Endometrial microvascular endothelial cells (primary cell): ENCODE results near the gene CNRIP1. TPM values are rescaled to one million over a fixed set of nuclear protein-coding genes. Genes with fewer than 3 reads are reported as not detected.
"Not testable (repeated sequence)": the region's sequence is repeated elsewhere in the genome, so short reads cannot be mapped to it uniquely, and the experiment has no call there.

Experiments used
- in situ Hi-C: cut with HindIII; loops from 2 replicates; pipeline ENCODE4 v1.10.0; 2017; ENCODE audit warnings: low sequenced_read_pairs, low pct_unique_long_range_greater_than_20kb; ENCODE audit errors: inconsistent ontology term
- total RNA-seq: library from RNA; depleted of rRNA; stranded (reverse); fragments of >200 nt; gene quantifications from one replicate; pipeline ENCODE4 v1.2.3, GENCODE V29; 2015; ENCODE audit errors: inconsistent ontology term

CNRIP1 gene, protein sequence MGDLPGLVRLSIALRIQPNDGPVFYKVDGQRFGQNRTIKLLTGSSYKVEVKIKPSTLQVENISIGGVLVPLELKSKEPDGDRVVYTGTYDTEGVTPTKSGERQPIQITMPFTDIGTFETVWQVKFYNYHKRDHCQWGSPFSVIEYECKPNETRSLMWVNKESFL
- 87.1 TPM for total RNA-seq

DNA sequence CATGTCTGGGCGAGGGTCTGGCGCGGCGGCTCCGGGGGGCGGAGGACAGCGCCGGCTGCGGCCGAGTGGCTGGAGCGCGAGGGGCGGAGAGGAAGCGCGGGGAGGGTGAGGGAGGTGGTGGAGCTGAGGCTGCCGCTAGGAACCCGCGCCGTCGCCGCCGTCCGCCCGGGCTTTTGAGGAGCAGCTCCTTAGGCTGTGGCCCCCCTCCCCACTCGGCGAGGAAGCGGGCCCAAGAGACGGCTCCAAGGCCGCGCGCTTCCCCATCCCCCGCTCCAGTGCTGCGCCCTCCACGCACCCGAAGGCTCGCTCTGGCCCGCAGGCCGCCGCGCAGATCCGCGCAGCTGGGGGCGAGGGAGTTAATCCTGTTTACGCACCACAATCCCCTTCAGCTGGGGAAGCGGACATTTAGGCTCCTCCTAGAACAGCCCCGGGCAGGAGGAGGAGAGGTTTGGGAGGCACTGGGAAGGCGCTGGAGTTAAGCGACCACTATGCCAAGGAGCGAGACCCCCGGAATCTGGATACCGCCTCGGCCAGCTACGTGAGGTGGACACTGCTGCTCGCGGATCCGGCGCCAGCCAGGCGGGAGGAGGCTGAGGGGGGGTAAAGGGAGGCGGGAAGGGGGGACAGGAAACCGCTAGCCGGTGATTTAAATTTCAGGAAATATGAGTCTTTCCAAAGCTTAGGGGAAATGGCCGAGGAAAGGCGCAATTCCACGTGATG, at the start of gene CNRIP1:
CNRIP1 (minus strand) TSS at position 552 of the 720 bp plus-strand sequence; CDS start at position 3, 549 bp downstream.
- in situ Hi-C loops: no loop called here

DNA sequence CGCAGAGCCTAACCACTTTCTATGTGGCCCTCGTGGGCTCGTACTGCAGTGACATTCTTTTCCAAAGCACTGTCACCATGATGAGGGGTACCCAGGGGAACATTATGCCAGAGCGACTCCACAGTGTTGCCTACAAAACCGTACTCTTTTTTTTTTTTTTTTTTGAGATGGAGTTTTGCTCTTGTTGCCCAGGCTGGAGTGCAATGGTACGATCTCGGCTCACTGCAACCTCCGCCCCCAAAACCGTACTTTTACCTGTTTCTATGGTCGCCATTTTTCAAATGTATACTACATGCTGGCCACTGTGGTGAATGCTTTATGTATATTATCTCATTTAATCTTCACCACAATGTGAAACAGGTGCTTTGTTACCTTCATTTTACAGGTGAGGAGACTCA, 49.6 kb upstream of the CNRIP1 start:
- in situ Hi-C loops: no loop called here

DNA sequence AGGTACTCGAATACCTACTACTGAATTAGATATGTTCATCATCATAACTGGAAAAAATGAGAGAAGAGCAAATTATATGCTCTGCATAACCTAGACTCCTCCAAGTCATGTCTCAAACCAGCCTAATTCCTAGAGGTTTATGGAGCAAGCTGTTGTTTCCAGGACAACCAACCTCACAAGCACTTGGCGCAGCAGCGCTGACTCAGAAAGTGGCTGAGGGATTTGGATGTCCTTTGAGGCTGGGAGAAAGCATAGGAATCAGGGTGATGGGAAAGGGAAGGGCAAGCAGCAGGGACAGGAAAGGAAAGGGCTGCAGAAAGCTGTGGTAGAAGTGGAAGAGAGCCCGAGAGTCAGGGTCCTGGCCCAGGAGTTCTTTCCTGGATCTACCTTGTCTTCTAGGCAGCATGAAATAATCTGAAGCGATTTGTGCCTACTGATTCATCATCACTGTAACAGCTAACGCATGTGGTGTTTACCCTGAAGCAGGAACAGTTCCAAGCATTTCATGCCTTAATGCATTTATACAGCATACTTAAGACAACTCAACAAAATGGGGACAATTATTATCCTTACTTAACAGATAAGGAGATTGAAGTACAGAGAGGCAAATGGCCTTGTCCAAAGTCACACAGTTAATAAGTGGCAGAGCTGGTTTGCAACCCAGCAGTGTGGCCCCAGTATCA, 49.0 kb upstream of the CNRIP1 start:
- in situ Hi-C loops: no loop called here

DNA sequence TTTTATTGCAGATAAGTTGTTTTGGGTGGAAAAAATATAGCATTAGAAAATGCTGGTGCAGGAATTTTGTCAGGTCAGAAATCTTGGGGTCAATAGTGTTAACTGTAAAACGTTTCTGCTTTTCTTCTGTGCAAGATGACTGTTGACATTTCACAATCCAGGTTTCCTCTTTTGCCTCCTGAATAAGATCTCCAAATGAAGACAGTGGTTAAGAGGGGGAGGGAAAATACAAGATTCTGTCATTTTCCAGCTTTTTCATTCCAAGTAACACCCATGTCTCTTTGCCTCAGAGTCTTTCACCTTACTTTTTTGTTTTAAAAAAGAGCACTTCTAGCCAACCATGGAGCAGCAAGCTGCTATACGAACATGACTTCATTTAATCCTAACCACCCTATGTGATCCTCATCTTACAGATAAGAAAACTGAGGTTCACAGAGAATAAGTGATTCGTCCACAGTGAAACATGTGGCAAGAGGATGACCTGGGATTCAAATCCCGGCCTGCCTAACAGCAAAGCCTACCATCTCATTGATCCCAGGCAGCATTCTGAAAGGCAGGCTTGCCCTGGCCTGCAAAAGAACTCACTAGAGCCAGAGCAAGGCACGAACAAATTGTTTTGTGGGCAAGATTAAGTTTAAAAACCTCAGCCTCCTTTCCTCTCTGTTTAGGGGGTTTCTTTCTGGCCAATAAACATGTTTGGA, 48.4 kb upstream of the CNRIP1 start:
- in situ Hi-C loops: no loop called here

DNA sequence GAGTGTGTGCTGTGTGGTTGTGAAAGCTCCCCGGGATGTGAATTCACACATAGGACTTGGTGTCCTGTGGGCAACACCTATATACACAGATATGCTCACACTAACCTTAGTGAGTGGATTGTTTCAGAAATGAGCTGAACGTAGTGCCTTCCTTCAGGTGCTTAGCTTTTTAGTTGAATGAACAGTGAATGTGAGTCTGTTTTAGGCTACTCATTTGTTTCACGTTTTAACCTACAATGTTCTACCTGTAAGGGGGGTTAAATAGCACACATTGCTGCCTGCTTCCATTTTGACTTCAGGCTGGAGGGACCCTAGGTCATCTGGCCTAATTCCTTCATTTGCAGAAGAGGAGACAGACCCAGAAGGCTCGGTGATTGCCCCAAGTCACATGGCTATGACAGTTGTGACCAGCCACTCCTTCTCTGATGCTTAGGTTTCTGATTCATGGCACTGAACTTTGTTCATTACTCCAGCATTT, 46.4 kb upstream of the CNRIP1 start:
- in situ Hi-C loops: no loop called here

DNA sequence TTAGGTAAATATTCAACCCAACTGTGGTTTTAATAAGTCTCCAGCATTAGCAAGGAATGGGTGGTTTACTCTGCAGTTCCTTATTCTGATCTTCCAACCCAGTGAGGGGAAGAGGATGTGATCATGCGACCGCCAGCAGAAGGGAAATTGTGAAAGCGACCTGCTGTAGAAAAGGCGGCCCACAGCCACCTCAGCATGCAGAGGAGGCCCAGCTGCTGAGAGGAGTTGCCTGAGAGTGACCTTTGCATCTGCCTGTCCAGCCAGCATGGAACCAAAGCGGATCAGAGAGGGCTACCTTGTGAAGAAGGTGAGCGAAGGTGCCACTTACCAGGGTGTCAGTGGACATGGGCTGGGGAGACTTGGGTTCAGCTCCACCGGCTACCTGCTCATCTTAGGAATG, 45.3 kb upstream of the CNRIP1 start, which contains the start of gene PLEK:
PLEK (plus strand) TSS at position 196 of the 400 bp plus-strand sequence; CDS start at position 266, 70 bp downstream.
- in situ Hi-C loops: no loop called here

DNA sequence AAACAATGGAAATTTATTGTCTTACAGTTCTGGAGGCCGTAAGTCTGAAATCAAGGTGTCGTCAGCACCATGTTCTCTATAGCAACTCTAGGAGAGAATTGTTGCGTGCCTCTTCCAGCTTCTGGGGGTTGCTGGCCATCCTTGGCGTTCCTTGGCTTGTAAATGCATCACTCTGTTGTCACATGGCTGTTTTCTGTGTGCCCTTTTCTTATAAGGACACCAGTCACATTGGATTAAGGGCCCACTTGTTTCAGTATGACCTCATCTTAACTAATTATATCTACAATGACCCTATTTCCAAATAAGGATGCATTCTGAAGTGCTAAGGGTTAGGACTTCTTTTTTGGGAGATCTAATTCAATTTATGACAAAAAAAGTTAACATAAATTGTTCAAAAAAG, 44.0 kb upstream of the CNRIP1 start:
- in situ Hi-C loops: no loop called here

DNA sequence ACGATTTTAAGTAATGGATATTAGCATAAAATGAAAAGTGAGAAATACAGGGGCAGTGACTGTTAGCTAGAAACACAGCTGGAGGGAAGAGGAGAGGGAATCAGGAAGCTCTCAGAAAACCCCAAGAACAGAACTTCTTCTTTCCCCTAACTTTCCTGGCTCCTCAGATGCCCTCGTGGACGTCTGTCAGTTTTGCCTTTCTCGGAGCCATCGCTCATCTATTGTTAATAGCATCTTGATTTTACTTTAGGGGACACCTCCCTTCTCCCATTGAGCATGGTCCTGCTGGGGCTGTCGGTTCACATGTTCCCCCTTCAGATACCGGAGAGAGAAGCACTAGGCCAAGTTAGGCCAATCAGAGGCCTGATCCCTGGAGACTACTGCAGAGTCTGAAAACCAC, 43.0 kb upstream of the CNRIP1 start:
- in situ Hi-C loops: no loop called here

DNA sequence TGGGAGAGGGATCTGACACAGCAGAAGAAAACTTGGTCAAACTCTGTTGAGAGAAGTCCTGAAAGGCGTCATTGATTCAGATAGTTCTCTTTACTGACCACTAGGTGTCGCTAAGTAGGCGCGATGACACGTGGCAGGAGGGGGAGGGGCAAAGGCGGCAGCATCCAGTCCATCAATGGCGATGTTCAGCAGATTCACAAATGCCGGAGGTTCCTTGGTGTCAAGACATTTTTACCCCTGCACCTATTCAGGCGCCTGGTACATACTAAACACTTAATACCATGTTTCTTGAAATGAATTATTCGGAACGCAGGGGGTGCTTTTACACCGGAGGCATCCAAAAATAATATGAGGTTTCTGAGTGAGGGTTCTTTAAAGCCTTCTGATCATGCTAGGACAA, 42.3 kb upstream of the CNRIP1 start:
- in situ Hi-C loops: no loop called here

DNA sequence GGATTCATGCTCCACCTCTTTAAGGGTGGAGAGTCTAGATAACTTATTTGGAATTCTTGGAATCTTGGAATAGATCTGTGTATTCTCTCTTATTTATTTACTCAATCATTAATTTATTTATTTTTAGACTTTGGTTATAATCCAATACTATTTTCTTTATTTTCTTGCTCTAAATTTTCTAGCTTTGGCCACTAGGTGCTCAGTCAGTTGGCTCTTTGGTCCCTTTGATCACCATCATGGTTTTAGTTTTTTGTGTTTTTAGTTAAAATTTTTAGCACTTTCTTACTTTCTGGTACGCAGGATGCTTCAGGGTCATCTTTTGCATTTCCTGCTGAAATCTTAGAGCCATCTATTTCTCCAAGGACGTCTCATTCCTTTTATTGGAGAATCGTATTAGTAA, 40.1 kb upstream of the CNRIP1 start:
- in situ Hi-C loops: no loop called here

DNA sequence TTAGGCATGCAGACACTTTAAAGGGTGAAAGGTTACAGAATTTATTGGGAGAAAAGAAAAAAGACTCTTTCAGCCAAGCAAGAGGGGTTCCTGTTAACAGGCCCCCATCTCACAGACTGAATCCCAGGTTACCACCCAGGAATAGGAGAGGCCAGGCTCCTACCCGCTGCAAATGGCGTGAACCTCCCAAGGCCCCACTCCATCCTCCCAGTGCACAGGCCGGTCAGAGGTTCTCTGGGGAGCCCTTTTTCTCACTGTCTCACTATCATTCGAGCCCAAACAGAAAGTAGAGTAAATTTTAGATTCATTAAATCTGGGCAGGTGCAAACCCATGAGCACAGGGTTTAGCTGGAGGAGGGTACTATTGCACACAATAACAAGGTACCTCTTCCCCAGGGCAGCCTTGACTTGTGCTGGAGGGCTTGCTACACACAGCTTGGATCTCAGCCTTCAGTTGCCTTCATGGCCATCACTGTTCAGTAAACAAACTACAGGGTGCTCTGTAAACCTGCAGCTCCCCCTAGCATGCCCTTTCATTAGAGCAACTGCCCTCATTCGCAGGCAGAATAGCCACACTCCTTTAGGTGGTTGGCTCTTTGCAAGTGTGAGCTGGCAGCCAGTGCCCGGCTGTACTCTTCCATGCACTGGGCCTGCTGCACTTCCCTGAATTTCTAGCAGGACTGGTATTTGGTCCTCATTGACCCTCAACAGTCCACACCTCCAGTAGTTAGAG, 38.0 kb upstream of the CNRIP1 start:
- in situ Hi-C loops: no loop called here

DNA sequence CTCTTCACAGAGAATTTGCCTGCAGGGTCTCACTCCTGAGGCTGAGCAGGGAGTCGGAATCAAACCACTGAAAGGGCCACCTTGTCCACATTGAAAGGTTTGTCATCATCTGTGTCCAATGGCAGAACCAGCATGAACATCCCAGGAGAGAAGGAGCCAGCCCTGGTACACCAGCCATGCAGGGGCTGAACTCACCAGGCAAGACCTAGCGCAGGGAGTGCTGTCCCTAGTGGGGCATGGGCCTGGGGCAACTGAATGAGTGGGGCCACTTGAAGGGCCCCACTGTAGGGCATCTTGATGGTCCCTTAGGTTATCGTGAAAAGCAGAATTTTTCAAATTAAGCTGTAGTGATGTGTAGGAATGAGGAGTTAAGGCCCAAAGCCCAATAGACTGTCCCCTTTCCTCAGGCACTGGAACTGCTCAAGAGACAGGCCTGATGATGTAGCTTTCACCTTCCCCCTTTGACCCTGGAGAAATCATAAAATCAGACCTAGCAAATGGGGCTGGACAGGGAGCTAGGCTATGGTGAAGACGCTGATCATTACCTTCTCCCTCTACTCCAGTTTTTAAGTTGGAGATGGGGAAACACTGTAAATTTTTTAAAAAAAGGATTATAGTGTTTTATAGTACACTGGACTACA, 37.0 kb upstream of the CNRIP1 start:
- in situ Hi-C loops: no loop called here

DNA sequence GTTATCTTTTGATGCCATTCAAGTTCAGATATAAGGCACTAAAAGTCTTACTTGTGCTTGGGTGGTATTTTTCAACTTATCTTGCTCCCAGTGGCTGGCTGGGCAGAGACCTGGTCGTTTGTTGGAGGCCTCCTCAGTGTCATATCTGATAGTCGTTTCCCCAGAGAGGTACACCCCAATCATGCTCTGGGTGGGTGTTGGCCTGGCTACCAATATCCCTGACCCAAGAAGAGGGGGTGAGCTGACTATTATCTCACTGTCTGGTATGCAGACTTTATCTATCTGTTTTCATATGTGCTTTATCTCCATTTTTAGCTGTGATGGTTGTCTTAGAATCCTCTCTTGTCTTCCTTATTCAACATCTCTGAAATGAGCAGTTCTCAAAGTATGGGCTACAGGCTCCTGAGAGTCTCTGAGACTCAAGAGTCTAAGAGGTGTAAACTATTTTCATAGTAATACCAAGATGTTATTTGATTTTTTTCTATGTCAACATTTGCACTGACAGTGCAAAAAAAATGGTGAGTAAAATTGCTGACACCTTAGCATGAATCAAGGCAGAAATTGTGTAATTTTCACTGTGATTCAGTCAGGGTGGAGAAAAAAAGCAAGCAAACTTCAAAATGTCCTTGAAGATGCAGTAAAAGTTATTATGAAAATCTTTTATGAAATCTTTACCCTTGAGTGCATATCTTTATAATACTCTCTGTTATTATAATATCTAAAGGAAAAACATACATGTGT, 33.1 kb upstream of the CNRIP1 start:
- in situ Hi-C loops: no loop called here

DNA sequence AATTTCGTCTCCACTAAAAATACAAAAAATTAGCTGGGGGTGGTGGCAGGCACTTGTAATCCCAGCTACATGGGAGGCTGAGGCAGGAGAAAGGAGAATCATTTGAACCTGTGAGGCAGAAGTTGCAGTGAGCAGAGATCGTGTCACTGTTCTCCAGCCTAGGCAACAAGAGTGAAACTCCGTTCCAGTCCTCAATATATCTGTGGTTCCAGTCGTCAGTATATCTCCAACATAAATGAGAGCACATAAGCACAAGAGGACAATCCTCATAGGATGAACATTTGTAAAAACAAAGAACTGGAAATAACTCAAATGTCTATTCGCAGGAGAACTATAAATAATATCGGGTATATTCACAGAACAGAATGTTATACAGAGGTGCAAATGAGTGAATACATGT, 32.2 kb upstream of the CNRIP1 start:
- in situ Hi-C loops: no loop called here

DNA sequence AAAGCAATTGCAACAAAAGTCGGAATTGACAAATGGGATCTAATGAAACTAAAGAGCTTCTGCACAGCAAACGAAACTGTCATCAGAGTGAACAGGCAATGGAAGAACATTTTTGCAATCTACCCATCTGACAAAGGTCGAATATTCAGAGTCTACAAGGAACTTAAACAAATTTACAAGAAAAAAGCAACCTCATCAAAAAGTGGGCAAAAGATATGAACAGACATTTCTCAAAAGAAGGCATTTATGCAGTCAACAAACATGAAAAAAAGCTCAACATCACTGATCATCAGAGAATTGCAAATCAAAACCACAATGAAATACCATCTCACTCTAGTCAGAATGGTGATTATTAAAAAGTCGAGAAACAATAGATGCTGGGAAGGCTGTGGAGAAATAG, 29.3 kb upstream of the CNRIP1 start:
- in situ Hi-C loops: not testable (repeated sequence)

DNA sequence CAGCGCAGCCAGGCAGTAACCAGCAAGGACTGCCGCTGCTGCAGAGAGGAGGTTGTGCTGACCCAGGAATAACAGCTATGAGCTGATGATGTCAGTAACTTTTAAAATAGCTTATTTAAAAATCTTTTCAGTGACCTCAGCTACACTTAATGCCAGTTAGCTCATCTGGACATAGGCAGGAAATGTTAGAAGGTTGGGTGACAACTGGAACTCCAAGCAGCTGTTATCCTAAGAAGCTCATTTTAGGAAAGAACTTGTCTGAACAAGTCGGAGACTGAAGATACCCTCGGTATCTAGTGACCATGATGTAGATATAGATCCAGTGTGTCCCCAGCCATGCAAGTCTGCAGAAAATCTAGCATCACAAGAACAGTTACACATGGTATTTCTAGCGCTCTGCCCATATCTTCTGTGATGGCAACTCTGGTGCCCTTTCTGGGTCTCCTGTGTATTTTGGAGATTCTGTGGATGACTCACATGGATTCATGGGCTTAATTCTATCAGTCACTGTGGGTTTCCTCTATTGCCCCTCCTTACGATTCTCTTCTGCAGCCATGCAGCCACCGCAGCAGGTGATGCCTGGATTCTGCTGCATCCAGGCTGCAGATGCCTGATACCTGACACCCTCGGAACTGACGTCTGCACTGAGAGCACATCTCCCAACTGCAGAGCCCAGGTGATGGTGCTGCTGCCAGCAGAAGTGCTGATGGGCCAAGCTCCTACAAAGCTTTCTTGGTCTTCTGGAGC, 25.6 kb upstream of the CNRIP1 start:
- in situ Hi-C loops: no loop called here

DNA sequence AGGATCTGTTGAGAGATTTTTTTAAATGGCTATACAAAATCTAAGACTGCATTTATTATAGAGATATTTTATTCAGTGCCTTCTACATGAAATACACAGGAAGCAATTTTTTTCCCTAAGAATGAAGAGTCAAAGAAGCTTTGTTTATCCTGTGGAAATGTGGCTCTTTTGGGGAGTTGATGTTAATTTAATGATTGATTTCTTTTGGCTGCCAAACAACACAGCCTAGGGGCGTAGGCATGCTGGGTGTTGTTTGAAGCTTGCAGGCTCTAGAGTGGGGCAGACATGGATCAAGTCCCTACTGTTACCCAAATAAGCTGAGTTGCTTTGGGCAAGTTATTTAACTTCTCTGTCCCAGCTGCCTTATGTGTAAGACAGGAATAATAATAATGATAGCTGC, 24.3 kb upstream of the CNRIP1 start:
- in situ Hi-C loops: no loop called here
